IMR-90 (cell line): ENCODE measurements around the gene HDAC5. TPM values are rescaled to one million over a fixed set of nuclear protein-coding genes. Genes with fewer than 3 reads are reported as not detected.

Experiments used
- ATAC-seq: fragments of 200-7000 bp; cut with Tn5 transposase; 2 replicates; pipeline ENCODE4 v1.9.1; 2020; ENCODE audit warnings: low read depth, mild to moderate bottlenecking, moderate library complexity
- BruUV-seq: library from RNA; stranded (reverse); fragments of 400-500 nt; replicated peaks from 2 replicates; lab custom pipeline; 2021; lab: Mats Ljungman, UMichigan
- CTCF ChIA-PET: fragments of 300-600 bp; formaldehyde crosslinking; extraction: SDS; loops from one replicate; lab custom pipeline; 2021; ENCODE audit warnings: antibody characterized with exemption; lab: Yijun Ruan, JAX
- POLR2A ChIA-PET: fragments of 300-600 bp; sonication (Branson Sonifier 250); formaldehyde crosslinking; loops from one replicate; lab custom pipeline; 2022; ENCODE audit warnings: antibody characterized with exemption; ENCODE audit not compliant: unreplicated experiment; lab: Charles Lee
- DNase-seq: peaks from one replicate; pipeline ENCODE4 v3.0.0; 2013
- H2AFZ ChIP-seq: replicated peaks from 2 replicates; pipeline ENCODE3; 2013; ENCODE audit warnings: low read length, mild to moderate bottlenecking; ENCODE audit not compliant: poor library complexity
- H2AK5ac ChIP-seq: 2 replicates; pipeline ENCODE4 v1.6.1; 2013; ENCODE audit warnings: low read depth, low read length, inconsistent platforms
- H2AK9ac ChIP-seq: replicated peaks from 2 replicates; pipeline ENCODE3; 2013; ENCODE audit warnings: mild to moderate bottlenecking, low read depth, low read length, moderate library complexity; ENCODE audit not compliant: poor library complexity
- H2BK120ac ChIP-seq: 2 replicates; pipeline ENCODE4 v1.6.1; 2013; ENCODE audit warnings: low read depth, low read length, inconsistent platforms
- H2BK15ac ChIP-seq: 3 replicates; pipeline ENCODE4 v1.6.1; 2013; ENCODE audit warnings: low read depth, low read length, inconsistent platforms
- H2BK20ac ChIP-seq: 2 replicates; pipeline ENCODE4 v1.6.1; 2013; ENCODE audit warnings: low read depth, mild to moderate bottlenecking, inconsistent platforms, low read length, moderate library complexity
- H2BK5ac ChIP-seq: 2 replicates; pipeline ENCODE4 v1.6.1; 2013; ENCODE audit warnings: mild to moderate bottlenecking, low read depth, low read length, inconsistent platforms; ENCODE audit not compliant: poor library complexity, severe bottlenecking
- H3K14ac ChIP-seq: replicated peaks from 2 replicates; pipeline ENCODE4 v1.6.1; 2013; ENCODE audit warnings: low read depth, low read length, inconsistent platforms
- H3K18ac ChIP-seq: 2 replicates; pipeline ENCODE4 v1.6.1; 2013; ENCODE audit warnings: low read depth, low read length, control low read depth
- H3K23ac ChIP-seq: 2 replicates; pipeline ENCODE4 v1.6.1; 2013; ENCODE audit warnings: low read depth, low read length, inconsistent platforms
- H3K27ac ChIP-seq: 2 replicates; pipeline ENCODE4 v1.5.1; 2013; ENCODE audit warnings: mild to moderate bottlenecking, control low read depth, low read length; ENCODE audit not compliant: insufficient read depth
- H3K27me3 ChIP-seq: 2 replicates; pipeline ENCODE4 v1.6.1; 2013; ENCODE audit warnings: low read length; ENCODE audit not compliant: control insufficient read depth, insufficient read depth
- H3K36me3 ChIP-seq: 2 replicates; pipeline ENCODE4 v1.6.1; 2013; ENCODE audit warnings: low read length, mixed read lengths; ENCODE audit not compliant: control insufficient read depth, insufficient read depth
- H3K4ac ChIP-seq: 2 replicates; pipeline ENCODE4 v1.6.1; 2013; ENCODE audit warnings: low read depth, low read length, inconsistent platforms
- H3K4me1 ChIP-seq: 2 replicates; pipeline ENCODE4 v1.6.1; 2013; ENCODE audit warnings: low read length, mixed read lengths; ENCODE audit not compliant: control insufficient read depth, insufficient read depth
- H3K4me2 ChIP-seq: 2 replicates; pipeline ENCODE4 v1.6.1; 2013; ENCODE audit warnings: low read depth, mild to moderate bottlenecking, control low read depth, low read length, moderate library complexity
- H3K4me3 ChIP-seq: 2 replicates; pipeline ENCODE4 v1.5.1; 2013; ENCODE audit warnings: low read depth, mild to moderate bottlenecking, control low read depth, low read length, moderate library complexity; ENCODE audit not compliant: insufficient read depth
- H3K56ac ChIP-seq: 2 replicates; pipeline ENCODE4 v1.6.1; 2013; ENCODE audit warnings: low read length, inconsistent platforms; ENCODE audit not compliant: insufficient read depth; ENCODE audit errors: extremely low read depth
- H3K79me1 ChIP-seq, 2 experiments: 2 replicates each; pipeline ENCODE4 v1.6.1; 2013; ENCODE audit warnings: low read length in 2 of 2, inconsistent platforms in 1 of 2, low read depth in 1 of 2
- H3K9ac ChIP-seq: 2 replicates; pipeline ENCODE4 v1.6.1; 2013; ENCODE audit warnings: low read depth, low read length, control low read depth
- H3K9me1 ChIP-seq: 2 replicates; pipeline ENCODE4 v1.6.1; 2013; ENCODE audit warnings: low read length, inconsistent platforms; ENCODE audit not compliant: insufficient read depth
- H3K9me3 ChIP-seq: 2 replicates; pipeline ENCODE4 v1.6.1; 2013; ENCODE audit warnings: low read length; ENCODE audit not compliant: control insufficient read depth, insufficient read depth
- H4K20me1 ChIP-seq: 2 replicates; pipeline ENCODE4 v1.6.1; 2013; ENCODE audit warnings: low read length, inconsistent platforms; ENCODE audit not compliant: insufficient read depth
- H4K5ac ChIP-seq: 2 replicates; pipeline ENCODE4 v1.6.1; 2013; ENCODE audit warnings: mild to moderate bottlenecking, low read depth, low read length, control low read depth
- H4K8ac ChIP-seq, 2 experiments: 2 replicates each; pipeline ENCODE4 v1.6.1; 2013; ENCODE audit warnings: low read depth in 2 of 2, low read length in 2 of 2, control low read depth in 1 of 2, inconsistent platforms in 1 of 2
- H4K91ac ChIP-seq: 2 replicates; pipeline ENCODE4 v1.6.1; 2013; ENCODE audit warnings: low read depth, low read length, inconsistent platforms; ENCODE audit not compliant: insufficient read depth
- BHLHE40 ChIP-seq: fragments of 150-350 bp; IDR thresholded peaks from 2 replicates; pipeline ENCODE4 v1.6.1; 2016; ENCODE audit warnings: mild to moderate bottlenecking, low read depth, low read length
- MAZ ChIP-seq: IDR thresholded peaks from 2 replicates; pipeline ENCODE4 v1.6.1; 2012; ENCODE audit warnings: low read depth, mild to moderate bottlenecking, low read length, improper control_type of control experiment, moderate library complexity, borderline replicate concordance
- NFE2L2 ChIP-seq: fragments of 150-350 bp; IDR thresholded peaks from 2 replicates; pipeline ENCODE4 v1.6.1; 2016; ENCODE audit warnings: low read depth, mild to moderate bottlenecking, low read length
- RAD21 ChIP-seq: IDR thresholded peaks from 2 replicates; pipeline ENCODE4 v1.6.1; 2012; ENCODE audit warnings: low read length, improper control_type of control experiment
- RFX5 ChIP-seq: IDR thresholded peaks from 2 replicates; pipeline ENCODE4 v1.8.0; 2012; ENCODE audit warnings: low read depth, mild to moderate bottlenecking, low read length, moderate library complexity
- SMC3 ChIP-seq: fragments of 150-350 bp; IDR thresholded peaks from 2 replicates; pipeline ENCODE4 v1.6.1; 2016; ENCODE audit warnings: low read depth, mild to moderate bottlenecking, antibody characterized with exemption, low read length, moderate library complexity
- WGBS, 2 experiments: methylation state at CpG; one replicate each; pipeline versions ENCODE4 v1.1.5 to v1.1.7; 2013; ENCODE audit warnings: missing lambda C conversion rate in 2 of 2; ENCODE audit not compliant: insufficient read length in 1 of 2; ENCODE audit errors: extremely low coverage in 2 of 2; 5-methylcytosine and 5-hydroxymethylcytosine counted together
- dilution Hi-C: fragments of 300-500 bp; cut with HindIII; formaldehyde crosslinking; loops from one replicate; pipeline ENCODE4 v1.14.3; 2018; ENCODE audit warnings: low sequenced_read_pairs; ENCODE audit not compliant: unreplicated experiment
- in situ Hi-C: fragments of 300-500 bp; cut with MboI; formaldehyde crosslinking; loops from 3 replicates; pipeline ENCODE4 v1.14.3; 2019; ENCODE audit warnings: low sequenced_read_pairs, inconsistent platforms, mixed read lengths
- intact Hi-C: fragments of 100-400 bp; cut with micrococcal nuclease; formaldehyde crosslinking; loops from 2 replicates; pipeline ENCODE4 v1.10.0; 2022
- polyA plus RNA-seq, 3 experiments: library from polyadenylated mRNA; depleted of rRNA; stranded (reverse); fragments of >200 nt; gene quantifications; 2 replicates each; pipeline ENCODE4 v1.2.3, GENCODE V29; 2012; ENCODE audit warnings: low replicate concordance in 1 of 3
- total RNA-seq: library from RNA; depleted of rRNA; stranded (reverse); fragments of >200 nt; gene quantifications from 2 replicates; pipeline ENCODE4 v1.2.3, GENCODE V29; 2012

Gene HDAC5
- total and polyA plus RNA-seq, 2 of the 4 experiments (the other 2 are of a cell fraction): 47.0 to 61.3 TPM

- peaks cover 0 to 5% of the 10 kb centered on the region in 2 experiments; a peak in 1 of 4 replicates for H3K79me1 ChIP-seq
- WGBS, 2 experiments: 80% methylated on average over 3 of the region's 7 CpGs; no CpG with 5 or more reads in 1 of the 2 experiments
- H3K27ac ChIP-seq: no peak overlapping the region
- DNase-seq (no peak), ATAC-seq (no peak)
- no peak for TF ChIP-seq SMC3
- no peak for TF ChIP-seq RAD21
- TF ChIP-seq RFX5: no peak
- no peak for TF ChIP-seq BHLHE40
- no peak for TF ChIP-seq MAZ
- TF ChIP-seq NFE2L2: no peak
- no peak overlapping the region for H2BK5ac ChIP-seq
- in situ Hi-C loops (loop anchor here (10.0 kb wide), 1 partner anchor 223 kb away; the partner anchor contains the start of gene PPY), dilution Hi-C loops (no loop called here), intact Hi-C loops (loop anchor here (10.0 kb wide), 1 partner anchor 123 kb away; no protein-coding TSS in a partner anchor)
- H4K5ac ChIP-seq: no peak overlapping the region
- no peak overlapping the region for H3K14ac ChIP-seq
- no peak overlapping the region for H3K9ac ChIP-seq
- H4K91ac ChIP-seq: no peak overlapping the region
- H3K4ac ChIP-seq: no peak overlapping the region
- no peaks in the 10 kb centered on the region for H4K20me1 ChIP-seq
- ChIA-PET POLR2A (interaction anchor here (1.0 kb wide), 1 partner anchor 19 kb away, joined by 4 read pairs; the partner anchor contains the start of gene TMUB2), CTCF (interaction anchor here (1.2 to 1.4 kb wide), 2 partner anchors 9 to 124 kb away, joined by 4 to 10 read pairs; no protein-coding TSS in a partner anchor)
- no peak overlapping the region for H3K4me2 ChIP-seq
- H3K23ac ChIP-seq: no peak overlapping the region
- no peak overlapping the region for H3K18ac ChIP-seq
- no peak overlapping the region for H2BK15ac ChIP-seq
- no peak overlapping the region for H2AFZ ChIP-seq
- no peaks in the 10 kb centered on the region for H3K9me3 ChIP-seq
- no peak overlapping the region for H2BK120ac ChIP-seq
- H2AK9ac ChIP-seq: peak overlapping the region; percentile 65
- no peak overlapping the region for H4K8ac ChIP-seq
- peaks cover 3% of the 10 kb centered on the region for H3K9me1 ChIP-seq
- H2AK5ac ChIP-seq: peak overlapping the region; percentile 63; the same call in 1 of the 2 replicates
- no peaks in the 10 kb centered on the region for H3K27me3 ChIP-seq
- no peaks in the 10 kb centered on the region for H3K36me3 ChIP-seq
- H3K56ac ChIP-seq: no peak overlapping the region
- BruUV-seq: no TSS peak
- no peak overlapping the region for H2BK20ac ChIP-seq
- H3K4me1 ChIP-seq: peaks cover 11% of the 10 kb centered on the region
- no peak overlapping the region for H3K4me3 ChIP-seq
Measured at GRCh38 chr17:44167181-44167861, 43.9 kb upstream of the HDAC5 start.
